H1 (cell line): ENCODE data around the gene SEC24C. TPM values are rescaled to one million over a fixed set of nuclear protein-coding genes. Genes with fewer than 3 reads are reported as not detected.

Experiments
- CTCF ChIA-PET: fragments of 300-600 bp; sonication (Branson Sonifier 250); formaldehyde crosslinking; loops from one replicate; lab custom pipeline; 2021; ENCODE audit not compliant: partially characterized antibody; lab: Charles Lee
- POLR2A ChIA-PET: fragments of 300-600 bp; sonication (Branson Sonifier 250); formaldehyde crosslinking; loops from one replicate; lab custom pipeline; 2021; ENCODE audit warnings: inconsistent platforms; ENCODE audit not compliant: partially characterized antibody; lab: Charles Lee
- DNase-seq, 2 experiments: peaks; one replicate each; pipeline versions ENCODE4 v3.0.0 to v3.0.0-alpha.2; 2010 to 2022; ENCODE audit warnings: low spot score in 2 of 2, low read depth in 1 of 2, mixed read lengths in 1 of 2
- FAIRE-seq: peaks from 2 replicates; lab custom pipeline; 2011; peaks lifted over from hg19 to GRCh38; lab: Jason Lieb, UNC
- H2AFZ ChIP-seq: 2 replicates; pipeline ENCODE4 v1.8.1; 2012; ENCODE audit warnings: low read length, inconsistent platforms
- H2AK5ac ChIP-seq: 2 replicates; pipeline ENCODE4 v1.6.1; 2013; ENCODE audit warnings: low read depth, low read length
- H2BK120ac ChIP-seq: replicated peaks from 2 replicates; pipeline ENCODE3; 2013; ENCODE audit warnings: low read depth, low read length, inconsistent platforms
- H2BK12ac ChIP-seq: 2 replicates; pipeline ENCODE4 v1.6.1; 2013; ENCODE audit warnings: low read depth, low read length
- H2BK15ac ChIP-seq: 2 replicates; pipeline ENCODE4 v1.6.1; 2013; ENCODE audit warnings: low read length
- H2BK20ac ChIP-seq: 2 replicates; pipeline ENCODE4 v1.6.1; 2013; ENCODE audit warnings: low read length
- H2BK5ac ChIP-seq: 2 replicates; pipeline ENCODE4 v1.6.1; 2013; ENCODE audit warnings: low read depth, low read length
- H3K14ac ChIP-seq: 2 replicates; pipeline ENCODE4 v1.6.1; 2013; ENCODE audit warnings: inconsistent platforms; ENCODE audit not compliant: insufficient read length
- H3K18ac ChIP-seq: 2 replicates; pipeline ENCODE4 v1.6.1; 2013; ENCODE audit warnings: low read length; ENCODE audit errors: extremely low read depth
- H3K23ac ChIP-seq: 2 replicates; pipeline ENCODE4 v1.6.1; 2013; ENCODE audit warnings: inconsistent platforms; ENCODE audit not compliant: insufficient read length
- H3K23me2 ChIP-seq: 2 replicates; pipeline ENCODE4 v1.6.1; 2013; ENCODE audit warnings: low read depth, low read length
- H3K27ac ChIP-seq: 2 replicates; pipeline ENCODE4 v1.6.1; 2011; ENCODE audit warnings: low read depth, low read length, inconsistent platforms
- H3K27me3 ChIP-seq, 4 experiments: replicated peaks in 1 of 4; 1 replicate in 1 of 4; 2 replicates in 3 of 4; pipeline versions ENCODE4 v1.6.1 to v1.8.1; 2011 to 2013; ENCODE audit warnings: low read length in 3 of 4, mild to moderate bottlenecking in 3 of 4, inconsistent platforms in 2 of 4, mixed read lengths in 2 of 4, moderate library complexity in 1 of 4; ENCODE audit not compliant: control insufficient read depth in 3 of 4, insufficient read depth in 3 of 4; ENCODE audit errors: extremely low read depth in 1 of 4
- H3K36me3 ChIP-seq, 4 experiments: 2 replicates each; pipeline versions ENCODE4 v1.6.1 to v1.8.1; 2011 to 2013; ENCODE audit warnings: mild to moderate bottlenecking in 4 of 4, low read length in 3 of 4, moderate library complexity in 2 of 4, control low read depth in 1 of 4, inconsistent platforms in 1 of 4; ENCODE audit not compliant: insufficient read depth in 4 of 4, control insufficient read depth in 2 of 4
- H3K4ac ChIP-seq: replicated peaks from 2 replicates; pipeline ENCODE3; 2013; ENCODE audit warnings: low read length, low read depth, mixed read lengths, inconsistent platforms; ENCODE audit not compliant: insufficient read length
- H3K4me1 ChIP-seq, 4 experiments: replicated peaks in 1 of 4; 1 replicate in 1 of 4; 2 replicates in 3 of 4; pipeline versions ENCODE4 v1.6.1 to v1.8.1; 2011 to 2013; ENCODE audit warnings: low read length in 3 of 4, inconsistent platforms in 2 of 4, mixed read lengths in 1 of 4; ENCODE audit not compliant: insufficient read depth in 4 of 4, control insufficient read depth in 3 of 4
- H3K4me2 ChIP-seq, 2 experiments: 2 replicates each; pipeline versions ENCODE4 v1.6.1 to v1.8.1; 2011 to 2013; ENCODE audit warnings: low read depth in 2 of 2, low read length in 2 of 2, control low read depth in 1 of 2, inconsistent platforms in 1 of 2, mild to moderate bottlenecking in 1 of 2; ENCODE audit not compliant: insufficient read depth in 1 of 2
- H3K4me3 ChIP-seq, 4 experiments: fragments of 200-600, 300-600 bp in 1 of 4; sonication (generic), shearing (Covaris generic), sonication (Bioruptor Twin) in 1 of 4; 2 replicates each; pipeline versions ENCODE4 v1.5.1 to v1.8.1; 2011 to 2016; ENCODE audit warnings: low read length in 4 of 4, low read depth in 3 of 4, control low read depth in 2 of 4, inconsistent platforms in 2 of 4, mild to moderate bottlenecking in 2 of 4, mixed read lengths in 1 of 4, moderate library complexity in 1 of 4; ENCODE audit not compliant: insufficient read depth in 2 of 4; ENCODE audit errors: extremely low read depth in 1 of 4
- H3K56ac ChIP-seq: replicated peaks from 2 replicates; pipeline ENCODE3; 2013; ENCODE audit warnings: low read depth, mild to moderate bottlenecking, mixed read lengths, low read length, inconsistent platforms; ENCODE audit not compliant: insufficient read length
- H3K79me1 ChIP-seq: 2 replicates; pipeline ENCODE4 v1.6.1; 2013; ENCODE audit warnings: low read depth, low read length, control low read depth
- H3K79me2 ChIP-seq, 2 experiments: 2 replicates each; pipeline versions ENCODE4 v1.6.1 to v1.8.1; 2012 to 2013; ENCODE audit warnings: low read length in 2 of 2, mild to moderate bottlenecking in 2 of 2, inconsistent platforms in 1 of 2; ENCODE audit not compliant: insufficient read depth in 2 of 2, control insufficient read depth in 1 of 2
- H3K9ac ChIP-seq, 4 experiments: replicated peaks in 1 of 4; 1 replicate in 1 of 4; 2 replicates in 3 of 4; pipeline versions ENCODE4 v1.6.1 to v1.8.1; 2011 to 2013; ENCODE audit warnings: low read depth in 3 of 4, low read length in 3 of 4, control low read depth in 2 of 4, mild to moderate bottlenecking in 2 of 4, moderate library complexity in 2 of 4, inconsistent platforms in 1 of 4; ENCODE audit errors: extremely low read depth in 1 of 4
- H3K9me3 ChIP-seq, 2 experiments: 2 replicates each; pipeline versions ENCODE4 v1.6.1 to v1.8.1; 2012 to 2013; ENCODE audit warnings: mild to moderate bottlenecking in 2 of 2, moderate library complexity in 2 of 2, control low read depth in 1 of 2, inconsistent platforms in 1 of 2, low read depth in 1 of 2, low read length in 1 of 2, mixed read lengths in 1 of 2; ENCODE audit not compliant: insufficient read depth in 2 of 2
- H4K20me1 ChIP-seq, 2 experiments: replicated peaks in 1 of 2; 2 replicates each; pipeline versions ENCODE3 to v1.8.1; 2011 to 2013; ENCODE audit warnings: inconsistent platforms in 2 of 2, low read length in 2 of 2, mild to moderate bottlenecking in 1 of 2; ENCODE audit not compliant: insufficient read depth in 2 of 2, control insufficient read depth in 1 of 2
- H4K5ac ChIP-seq: 2 replicates; pipeline ENCODE4 v1.6.1; 2013; ENCODE audit warnings: low read length, low read depth, mixed read lengths, inconsistent platforms; ENCODE audit not compliant: insufficient read length
- H4K8ac ChIP-seq: 2 replicates; pipeline ENCODE4 v1.8.0; 2013; ENCODE audit warnings: mild to moderate bottlenecking, moderate library complexity, low read length, inconsistent platforms; ENCODE audit not compliant: insufficient read depth; ENCODE audit errors: extremely low read depth
- H4K91ac ChIP-seq: replicated peaks from 2 replicates; pipeline ENCODE3; 2013; ENCODE audit warnings: low read length, mixed read lengths, inconsistent platforms; ENCODE audit not compliant: insufficient read length
- ASH2L ChIP-seq: fragments of 200-600, 300-600 bp; sonication (generic); IDR thresholded peaks from one replicate; pipeline ENCODE4 v1.7.1; 2017; ENCODE audit warnings: low read length
- EGR1 ChIP-seq: IDR thresholded peaks from 2 replicates; pipeline ENCODE4 v1.6.1; 2011; ENCODE audit warnings: low read depth, low read length, borderline replicate concordance
- KDM1A ChIP-seq: fragments of 200-600, 300-600 bp; sonication (generic); IDR thresholded peaks from 2 replicates; pipeline ENCODE4 v1.7.1; 2016; ENCODE audit warnings: mild to moderate bottlenecking, low read length, borderline replicate concordance
- SP2 ChIP-seq: IDR thresholded peaks from 2 replicates; pipeline ENCODE4 v1.6.1; 2012; ENCODE audit warnings: mild to moderate bottlenecking, low read length, inconsistent platforms
- WGBS, 2 experiments: shearing (Covaris generic) in 1 of 2; methylation state at CpG; one replicate each; pipeline versions ENCODE4 v1.1.6 to v1.1.7; 2013 to 2015; ENCODE audit warnings: low lambda C conversion rate in 2 of 2, mixed read lengths in 2 of 2, inconsistent platforms in 1 of 2, low coverage in 1 of 2, missing lambda C conversion rate in 1 of 2; ENCODE audit not compliant: insufficient replicate concordance in 2 of 2, insufficient coverage in 1 of 2, insufficient read length in 1 of 2; ENCODE audit errors: extremely low coverage in 1 of 2, missing lambda C conversion rate in 1 of 2; 5-methylcytosine and 5-hydroxymethylcytosine counted together
- polyA plus RNA-seq, 7 experiments: library from polyadenylated mRNA; depleted of rRNA in 3 of 7; stranded (reverse) in 5 of 7; unstranded in 2 of 7; fragments of >200 nt in 5 of 7; fragments of 200-250 nt in 2 of 7; gene quantifications; 1 replicate in 5 of 7; 2 replicates in 1 of 7; 4 replicates in 1 of 7; pipeline versions ENCODE4 v1.2.1 to v1.2.3, GENCODE V29; 2011 to 2013; ENCODE audit warnings: missing spikeins in 2 of 7, mixed read lengths in 2 of 7
- total RNA-seq: library from RNA; stranded (reverse); fragmentation: NEBNext Ultra II Directional; extraction: Animal tissue kit (Norgen Biotek cat#: 25700); gene quantifications from 2 replicates; pipeline ENCODE4 v1.2.1, GENCODE V29; 2021

Gene SEC24C
- total and polyA plus RNA-seq, 2 of the 8 experiments (the other 6 are each of a cell fraction or from before 2014, with no cell fraction given) = 63.2 to 67.4 TPM

DNA sequence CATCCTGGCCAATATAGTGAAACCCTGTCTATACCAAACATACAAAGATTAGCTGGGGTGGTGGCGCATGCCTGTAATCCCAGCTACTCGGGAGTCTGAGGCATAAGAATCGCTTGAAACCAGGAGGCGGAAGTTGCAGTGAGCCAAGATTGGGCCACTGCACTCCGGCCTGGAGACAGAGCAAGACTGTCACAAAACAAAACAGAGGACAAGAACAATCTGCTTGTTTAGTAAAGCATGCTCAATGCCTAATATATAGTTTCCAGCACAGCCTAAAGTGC lies 1.8 kb upstream of the SEC24C start:
- H3K4ac ChIP-seq = no peak overlapping the region
- peak overlapping the region in 1 of 4 experiments; percentile 83; a peak in 2 of 8 replicates for H3K4me3 ChIP-seq
- no peak overlapping the region for H4K8ac ChIP-seq
- H4K20me1 ChIP-seq = no peaks in the 10 kb centered on the region
- no peak for DNase-seq
- H2BK20ac ChIP-seq = no peak overlapping the region
- TF ChIP-seq SP2 (no peak), KDM1A (no peak), ASH2L (peak; percentile 22), EGR1 (no peak)
- no peak overlapping the region for H2BK12ac ChIP-seq
- H3K27me3 ChIP-seq = no peaks in the 10 kb centered on the region
- H3K23ac ChIP-seq = no peak overlapping the region
- peak overlapping the region in 2 of 4 experiments; percentile 2 to 5; a peak in 2 of 7 replicates for H3K9ac ChIP-seq
- H3K79me1 ChIP-seq = peaks cover 6% of the 10 kb centered on the region
- H4K91ac ChIP-seq = no peak overlapping the region
- H2AFZ ChIP-seq = no peak overlapping the region
- H2BK5ac ChIP-seq = no peak overlapping the region; the same call in 1 of the 2 replicates
- CTCF ChIA-PET = interaction anchor here (0.6 to 1.0 kb wide), 3 partner anchors 9 to 36 kb away, joined by 3 read pairs; no protein-coding TSS in a partner anchor
- H3K27ac ChIP-seq = no peak overlapping the region; the same call in 1 of the 2 replicates
- H3K9me3 ChIP-seq = no peaks in the 10 kb centered on the region
- peak overlapping the region; percentile 49 to 86 for H3K4me2 ChIP-seq
- H3K79me2 ChIP-seq = peaks cover 0 to 15% of the 10 kb centered on the region in 2 experiments; a peak in 2 of 4 replicates
- peaks cover 0 to 8% (median 0%) of the 10 kb centered on the region in 4 experiments; a peak in 1 of 8 replicates for H3K36me3 ChIP-seq
- POLR2A ChIA-PET = interaction anchor here (0.6 to 7.0 kb wide), 20 partner anchors 11 to 485 kb away, joined by 3 to 124 read pairs (median 4); partner anchors contain the start of genes CHCHD1, PPP3CB, SYNPO2L and ZSWIM8
- H3K23me2 ChIP-seq = peaks cover 3% of the 10 kb centered on the region; the same call in 1 of the 2 replicates
- peak overlapping the region; percentile 2; the same call in 1 of the 2 replicates for H2AK5ac ChIP-seq
- no peak overlapping the region for H2BK15ac ChIP-seq
- H3K4me1 ChIP-seq = peaks cover 5 to 20% (median 10%) of the 10 kb centered on the region in 4 experiments; a peak in 6 of 7 replicates
- no peak for FAIRE-seq
- no peak overlapping the region for H4K5ac ChIP-seq
- 84% methylated on average over 5 of the region's 5 CpGs; no CpG with 5 or more reads in 1 of the 2 experiments for WGBS, 2 experiments
- no peak overlapping the region for H2BK120ac ChIP-seq
- no peak overlapping the region; the same call in 1 of the 2 replicates for H3K18ac ChIP-seq
- H3K14ac ChIP-seq = no peak overlapping the region
- no peak overlapping the region for H3K56ac ChIP-seq
